Mesenteric fat pad (tissue), 1 donor: ENCODE measurements around the gene SERPINA9. TPM values are rescaled to one million over a fixed set of nuclear protein-coding genes. Genes with fewer than 3 reads are reported as not detected.

Experiments
- DNase-seq: peaks from one replicate; pipeline ENCODE4 v3.0.0-alpha.2; 2020; ENCODE audit warnings: low spot score
- total RNA-seq: library from RNA; stranded (reverse); fragmentation: NEBNext Ultra II Directional; extraction: Animal tissue kit (Norgen Biotek cat#: 25700); gene quantifications from one replicate; pipeline ENCODE4 v1.2.1, GENCODE V29; 2021
- donor health status: DM: yes; HTN: yes; CAD: no.

SERPINA9 gene
- total RNA-seq, 1 donor from 2014 or later, result not detected

DNA sequence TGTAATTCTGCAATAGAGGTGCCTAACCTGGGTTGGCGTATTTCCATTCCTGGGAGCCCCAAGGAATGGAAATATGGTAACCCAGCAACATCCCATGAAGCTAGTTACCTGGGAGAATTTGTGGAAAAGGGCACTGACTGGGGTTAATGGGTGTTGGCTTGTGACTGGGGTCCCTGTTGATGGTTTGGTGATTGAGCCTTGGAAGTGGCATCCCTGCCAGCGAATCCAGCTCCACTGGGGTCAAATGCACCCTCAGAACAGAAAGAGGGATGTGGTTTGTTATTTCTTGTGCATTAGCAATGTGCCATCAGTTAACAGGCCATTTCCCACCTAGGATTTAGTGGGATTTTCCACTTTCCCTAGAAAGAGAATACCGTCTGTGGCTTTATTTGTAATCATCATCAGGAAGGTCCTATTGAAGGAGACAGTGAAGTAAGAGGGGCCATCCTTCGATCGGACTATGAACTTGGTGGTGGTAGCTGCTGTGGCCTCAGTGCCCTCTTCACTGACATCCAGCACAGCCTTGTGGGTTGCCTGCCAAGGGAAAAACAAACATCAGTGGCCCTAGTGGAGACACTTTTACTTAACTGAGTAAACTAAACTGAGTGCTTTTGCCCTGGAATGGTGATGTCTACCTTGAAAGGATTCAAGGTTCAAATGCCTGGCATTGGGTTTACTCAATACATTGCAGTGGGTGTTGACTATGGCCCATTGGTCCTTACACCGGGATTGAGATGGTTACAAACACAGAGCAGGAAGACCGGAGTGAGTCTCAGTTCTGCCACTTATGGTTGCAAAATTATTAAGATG is 13.0 kb downstream of the SERPINA9 start:
- DNase-seq, result no peak

DNA sequence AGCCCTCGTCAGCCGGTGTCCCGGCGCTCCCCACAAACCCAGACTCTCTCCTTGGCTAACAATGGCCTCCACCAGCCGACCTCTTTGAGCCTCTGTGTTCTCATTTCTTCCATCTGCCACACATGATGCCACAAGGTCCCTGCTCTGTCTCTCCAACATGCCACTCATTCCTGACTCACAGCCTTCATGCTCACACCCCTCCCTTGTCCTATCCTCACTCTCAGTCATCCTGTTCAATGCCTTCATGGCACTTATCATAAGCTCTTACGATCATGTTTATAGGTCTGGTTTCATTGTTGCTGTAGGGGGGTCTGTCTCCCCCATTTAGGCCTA is 13.8 kb downstream of the SERPINA9 start:
- DNase-seq, result no peak

DNA sequence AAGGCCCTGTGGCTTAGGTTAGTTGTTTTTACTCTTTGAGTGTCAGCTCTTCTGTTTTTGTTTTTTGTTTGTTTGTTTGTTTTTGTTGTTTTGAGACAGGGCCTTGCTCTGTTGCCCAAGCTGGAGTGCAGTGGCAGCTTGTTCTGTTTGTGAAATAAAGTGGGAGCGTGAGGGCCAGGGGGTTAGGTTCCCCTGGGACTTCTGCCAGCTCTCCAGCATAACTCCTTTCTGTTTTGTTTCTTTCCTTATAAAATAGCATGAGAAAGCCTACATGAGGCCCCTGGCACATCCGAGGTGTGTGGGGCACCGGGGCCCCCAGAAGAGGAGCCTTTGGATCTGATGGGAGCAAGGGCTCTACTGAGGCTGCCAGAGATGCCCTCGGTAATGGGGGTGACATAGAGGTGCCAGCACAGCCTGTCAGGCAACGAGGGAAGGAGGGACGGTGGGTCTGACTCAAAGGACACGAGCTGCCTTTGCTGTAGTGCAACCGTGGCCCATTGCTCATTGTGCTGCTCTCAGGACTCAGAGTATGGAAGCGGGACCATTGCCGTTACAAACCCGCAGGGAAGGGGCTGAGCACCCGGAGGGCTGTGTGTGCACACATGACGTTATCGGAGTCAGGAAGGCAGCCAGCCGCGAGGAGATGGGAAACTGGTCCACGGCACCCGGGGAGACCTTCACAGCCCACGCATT is 14.3 kb downstream of the SERPINA9 start:
- no peak for DNase-seq

DNA sequence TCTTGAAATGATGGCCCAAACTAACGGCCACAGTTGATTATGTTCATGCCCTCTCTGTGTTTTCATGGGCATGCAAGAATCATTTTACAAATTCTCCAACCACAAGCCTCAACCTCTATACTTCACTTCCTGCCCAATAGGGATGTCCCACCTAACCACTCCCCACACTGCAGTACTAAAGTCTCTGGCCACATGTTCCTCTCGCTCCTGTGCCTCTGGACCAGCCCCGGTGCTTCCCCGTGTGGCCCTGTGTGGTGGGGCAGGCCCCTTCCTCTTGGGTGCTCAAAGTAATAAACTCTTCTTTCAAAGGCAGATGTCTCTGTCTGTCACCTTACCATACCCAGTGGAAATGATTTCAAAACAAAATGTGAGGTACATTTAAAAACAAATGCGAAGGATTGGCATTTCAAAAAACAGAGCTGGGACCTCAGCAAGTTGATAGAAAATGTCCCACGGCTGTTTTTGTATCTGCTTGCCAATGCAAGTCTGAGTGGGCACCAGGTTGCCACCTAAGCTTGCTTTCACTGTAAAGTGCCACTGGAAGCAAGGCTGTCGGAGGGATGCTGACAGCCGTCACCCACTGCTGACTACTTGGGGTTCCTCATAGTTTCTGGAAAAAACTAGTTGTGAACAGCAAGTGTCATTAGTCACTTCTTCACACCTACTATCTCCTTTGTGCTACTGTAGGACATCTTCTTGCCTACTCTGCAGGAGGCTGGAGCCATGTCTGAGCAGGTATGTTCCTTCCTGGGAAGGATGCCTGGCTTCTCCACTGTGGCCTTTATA is 15.2 kb downstream of the SERPINA9 start:
- no peak for DNase-seq

DNA sequence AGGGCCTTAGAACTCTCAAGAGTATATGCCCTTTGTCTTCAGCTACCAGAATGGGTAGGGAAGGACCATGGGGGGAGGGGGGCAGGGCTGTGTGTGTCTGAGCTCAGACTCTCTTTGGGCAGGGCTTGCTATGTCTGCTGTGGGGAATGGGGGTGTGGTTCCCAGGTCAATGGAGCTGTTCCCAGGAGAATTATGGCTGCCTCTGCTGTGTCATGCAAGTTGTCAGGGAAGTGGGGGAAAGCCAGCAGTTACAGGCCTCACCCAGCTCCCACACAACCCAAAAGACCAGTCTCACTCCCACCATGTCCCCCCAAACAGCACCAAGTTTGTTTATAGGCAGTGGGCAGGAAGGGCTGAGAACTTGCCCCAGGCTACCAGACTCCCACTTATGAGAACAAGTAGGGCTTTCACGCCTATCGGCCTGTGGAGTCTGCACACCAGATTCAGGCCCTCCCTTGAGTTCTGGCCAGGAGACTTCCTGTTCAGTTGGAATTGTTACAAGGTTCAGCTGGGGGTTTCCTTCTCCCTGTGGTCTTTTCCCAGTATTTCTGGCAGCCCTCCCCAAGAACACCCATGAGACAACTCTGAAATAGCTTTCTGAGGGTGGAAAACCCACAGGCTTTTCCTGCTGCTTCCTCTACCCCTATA is 17.3 kb downstream of the SERPINA9 start:
- DNase-seq, result no peak

DNA sequence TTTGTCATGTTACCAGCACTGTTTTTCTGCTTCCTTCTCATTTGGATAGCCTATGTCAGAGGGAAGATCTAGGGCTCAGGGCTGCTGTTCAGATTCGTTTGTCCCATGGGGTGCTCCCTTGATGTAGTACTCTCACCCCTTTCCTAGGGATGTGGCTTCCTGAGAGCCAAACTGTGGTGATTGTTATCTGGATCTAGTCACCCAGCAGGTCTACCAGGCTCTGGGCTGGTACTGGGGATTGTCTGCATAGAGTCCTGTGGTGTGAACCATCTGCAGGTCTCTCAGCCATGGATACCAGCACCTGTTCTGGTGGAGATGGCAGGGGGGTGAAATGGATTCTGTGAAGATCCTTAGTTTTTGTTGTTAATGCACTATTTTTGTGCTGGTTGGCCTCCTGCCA is 17.9 kb downstream of the SERPINA9 start:
- no peak for DNase-seq

DNA sequence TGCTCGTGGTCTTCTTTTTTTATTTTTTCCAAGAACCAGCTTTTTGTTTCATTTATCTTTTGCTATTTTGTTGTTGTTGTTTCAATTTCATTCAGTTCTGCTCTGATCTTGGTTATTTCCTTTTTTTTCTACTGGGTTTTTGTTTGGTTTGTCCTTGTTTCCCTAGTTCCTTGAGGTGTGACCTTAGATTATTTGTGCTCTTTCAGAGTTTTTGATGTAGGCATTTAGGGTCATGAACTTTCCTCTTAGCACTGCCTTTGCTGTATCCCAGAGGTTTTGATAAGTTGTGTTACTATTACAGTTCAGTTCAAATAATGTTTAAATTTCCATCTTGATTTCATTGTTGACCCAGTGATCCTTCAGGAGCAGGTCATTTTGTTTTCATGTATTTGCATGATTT is 20.1 kb downstream of the SERPINA9 start:
- DNase-seq, result no peak

DNA sequence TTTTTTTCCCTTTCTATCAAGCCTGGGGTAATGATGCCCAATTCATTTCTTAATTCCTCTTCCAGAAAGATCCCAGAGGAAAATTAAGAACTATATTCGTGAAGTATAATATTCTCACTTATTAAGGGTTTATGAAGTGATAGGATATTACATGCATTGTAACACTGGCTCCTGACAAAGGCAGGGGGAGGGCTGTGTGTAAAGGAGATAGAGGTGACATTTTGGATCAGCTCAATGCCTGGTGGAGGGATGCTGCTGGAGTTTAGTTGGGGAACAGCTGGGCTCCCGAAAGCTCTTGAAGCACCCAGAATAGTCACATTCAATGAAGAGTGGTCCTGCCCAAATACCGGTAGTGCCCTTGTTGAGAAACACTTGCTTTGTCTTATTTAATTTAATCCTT is 24.2 kb downstream of the SERPINA9 start:
- no peak for DNase-seq

DNA sequence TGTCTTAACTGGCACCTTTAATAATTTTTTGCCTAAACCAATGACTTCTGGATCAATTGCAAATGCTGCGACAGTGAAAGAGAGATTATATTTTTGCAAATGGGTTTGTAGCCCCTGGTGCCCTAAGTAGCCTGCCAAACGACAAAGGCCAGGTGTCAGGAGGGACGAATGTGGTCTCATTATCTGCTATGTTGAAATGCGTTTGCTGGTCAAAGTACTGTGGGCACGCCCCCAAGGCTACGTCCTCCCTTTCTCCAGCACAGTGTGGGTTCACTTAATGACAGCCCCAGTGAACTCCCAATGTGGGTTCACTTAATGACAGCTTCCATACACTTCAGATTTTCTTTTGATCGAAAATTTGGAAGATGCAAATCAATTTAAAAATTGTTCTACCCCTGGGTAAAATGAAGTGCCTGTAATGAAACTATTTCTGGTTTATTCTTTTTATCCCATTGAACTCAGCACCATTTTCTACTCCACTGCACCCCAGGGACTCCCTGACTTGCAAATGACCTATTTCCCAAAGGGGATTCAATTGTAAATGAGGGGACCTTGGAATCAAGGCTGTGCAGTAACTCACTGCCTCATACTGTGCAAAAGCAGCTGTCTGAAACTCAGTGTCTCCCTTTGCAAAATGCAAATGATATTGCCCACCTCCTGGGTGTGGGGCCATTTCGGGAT is 24.8 kb downstream of the SERPINA9 start:
- no peak for DNase-seq

DNA sequence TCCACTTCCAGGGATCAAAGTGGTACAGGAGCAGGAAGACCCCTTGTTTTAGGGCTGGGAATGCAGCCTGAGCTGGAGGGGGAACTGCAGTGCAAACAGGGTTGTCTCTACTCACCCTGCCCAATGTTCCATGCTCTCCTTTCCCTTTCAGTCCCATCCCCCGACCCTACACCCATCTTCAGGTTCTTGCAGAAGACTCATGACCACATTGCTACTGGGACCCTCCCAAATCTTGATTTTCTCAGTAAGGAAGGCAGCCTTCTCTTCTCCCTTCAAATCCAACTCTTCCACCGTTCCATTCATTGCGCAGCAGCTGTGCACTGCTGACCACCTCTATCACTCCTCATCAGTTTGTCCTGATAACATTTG is 25.3 kb downstream of the SERPINA9 start:
- DNase-seq, result no peak

DNA sequence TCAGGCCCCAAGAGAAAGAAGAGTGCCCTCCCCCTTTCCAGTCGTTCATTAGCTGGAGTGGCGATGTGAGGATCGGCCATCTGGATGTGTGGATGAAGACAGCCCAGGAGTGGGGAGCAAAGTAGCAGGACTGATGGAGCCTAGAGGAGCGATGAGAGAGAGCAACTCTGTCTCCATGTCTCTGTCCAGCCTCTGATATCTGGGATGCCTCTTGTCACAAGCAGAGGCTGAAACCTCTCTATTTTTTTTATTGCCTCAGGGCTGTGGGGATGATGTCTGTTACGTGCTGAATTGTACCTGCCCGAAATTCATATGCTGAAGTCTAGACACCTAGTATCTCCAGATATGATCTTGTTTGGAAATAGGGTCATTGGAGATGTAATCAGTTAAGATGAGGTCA is 26.1 kb downstream of the SERPINA9 start:
- DNase-seq, result no peak

DNA sequence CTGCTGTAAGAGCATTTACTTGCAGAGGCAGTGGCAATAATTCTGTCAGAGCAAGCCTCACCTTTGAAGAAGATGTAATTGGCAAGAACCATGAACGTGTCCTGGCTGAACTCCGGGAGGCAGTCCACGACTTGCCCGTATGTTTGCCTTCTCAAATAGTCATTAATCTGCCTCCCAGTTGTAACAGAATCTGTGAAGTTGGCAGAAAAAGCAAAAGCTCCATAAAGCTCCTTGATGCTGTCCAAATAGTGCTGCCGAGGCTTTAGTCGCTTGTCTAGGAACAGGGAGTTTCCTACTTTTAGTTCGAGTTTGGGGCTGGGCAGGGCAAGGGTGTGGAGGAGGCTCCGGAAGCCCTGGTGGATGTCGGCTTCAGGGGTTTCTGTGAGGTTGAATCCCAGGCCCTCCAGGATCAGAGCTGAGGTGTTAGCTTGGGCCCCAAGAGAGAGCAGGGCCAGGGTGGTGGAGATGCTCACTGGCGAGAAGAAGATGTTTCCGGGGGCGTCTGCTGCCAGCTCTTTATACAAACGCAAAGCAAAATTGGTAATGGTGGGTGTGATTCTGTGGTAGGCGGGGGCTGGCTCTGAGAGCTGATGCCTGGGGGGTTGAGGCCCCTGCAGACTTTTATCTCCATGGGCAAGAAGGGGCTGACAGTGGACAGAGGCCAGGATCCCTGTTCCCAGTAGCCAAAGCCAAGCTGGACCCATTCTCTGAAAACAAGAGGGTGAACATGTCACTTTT is 27.8 kb downstream of the SERPINA9 start:
- no peak for DNase-seq

DNA sequence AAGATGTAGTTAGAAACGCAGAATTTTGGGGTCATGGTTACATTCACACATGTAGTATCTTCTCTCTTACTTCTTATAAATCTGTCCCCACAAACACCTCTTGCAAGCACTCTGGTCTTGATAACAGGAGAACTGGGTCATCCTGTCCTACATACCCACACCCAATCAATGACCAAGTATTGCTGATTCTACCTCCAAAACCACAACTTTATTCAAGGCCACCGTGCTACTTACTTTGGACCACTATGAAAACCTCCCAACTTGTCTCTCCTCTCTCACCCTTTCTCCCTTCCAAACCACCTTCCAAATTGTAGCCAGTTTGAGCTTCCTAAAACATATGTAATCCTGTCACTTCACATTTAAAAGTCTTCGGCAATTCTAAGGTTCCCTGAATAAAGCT is 28.8 kb downstream of the SERPINA9 start:
- no peak for DNase-seq

DNA sequence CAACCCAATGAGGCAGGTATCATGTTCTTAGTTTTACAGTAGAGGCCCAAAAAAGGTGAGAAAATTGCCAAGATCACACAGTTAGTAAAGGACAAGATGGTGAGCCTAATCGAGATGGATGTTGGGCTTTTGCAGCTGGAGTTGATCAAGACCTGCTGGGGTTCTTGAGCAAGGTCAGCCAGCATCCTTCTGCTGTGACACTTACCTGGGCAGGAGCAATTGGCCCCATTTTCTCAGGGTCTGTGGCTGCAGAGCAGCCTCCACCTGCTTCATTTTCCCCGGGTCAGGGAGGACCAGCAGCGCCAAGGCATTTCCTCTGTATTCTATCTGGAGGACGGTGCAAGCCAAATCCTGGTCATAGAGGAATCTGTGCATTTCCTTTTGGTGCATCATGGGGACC is 29.9 kb downstream of the SERPINA9 start:
- no peak for DNase-seq

DNA sequence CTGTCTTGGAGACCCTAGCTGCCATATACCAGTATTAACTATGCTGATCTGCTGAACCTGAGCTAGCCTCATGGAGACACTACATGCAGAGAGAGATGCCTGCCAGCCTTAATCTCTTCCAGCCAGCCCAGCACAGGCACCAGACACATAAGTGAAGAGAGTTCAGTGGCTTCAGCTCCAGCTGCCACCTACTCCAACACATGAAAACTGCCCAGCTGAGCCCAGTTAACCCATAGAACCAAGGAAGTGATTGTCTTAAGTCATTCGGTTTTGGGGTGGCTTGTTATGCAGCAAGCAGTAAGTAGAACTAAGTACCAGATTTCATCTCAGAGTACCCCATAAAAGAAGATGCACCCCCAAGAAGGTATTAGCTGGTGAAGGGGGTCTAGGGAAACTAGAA is 31.0 kb downstream of the SERPINA9 start:
- DNase-seq, result no peak

DNA sequence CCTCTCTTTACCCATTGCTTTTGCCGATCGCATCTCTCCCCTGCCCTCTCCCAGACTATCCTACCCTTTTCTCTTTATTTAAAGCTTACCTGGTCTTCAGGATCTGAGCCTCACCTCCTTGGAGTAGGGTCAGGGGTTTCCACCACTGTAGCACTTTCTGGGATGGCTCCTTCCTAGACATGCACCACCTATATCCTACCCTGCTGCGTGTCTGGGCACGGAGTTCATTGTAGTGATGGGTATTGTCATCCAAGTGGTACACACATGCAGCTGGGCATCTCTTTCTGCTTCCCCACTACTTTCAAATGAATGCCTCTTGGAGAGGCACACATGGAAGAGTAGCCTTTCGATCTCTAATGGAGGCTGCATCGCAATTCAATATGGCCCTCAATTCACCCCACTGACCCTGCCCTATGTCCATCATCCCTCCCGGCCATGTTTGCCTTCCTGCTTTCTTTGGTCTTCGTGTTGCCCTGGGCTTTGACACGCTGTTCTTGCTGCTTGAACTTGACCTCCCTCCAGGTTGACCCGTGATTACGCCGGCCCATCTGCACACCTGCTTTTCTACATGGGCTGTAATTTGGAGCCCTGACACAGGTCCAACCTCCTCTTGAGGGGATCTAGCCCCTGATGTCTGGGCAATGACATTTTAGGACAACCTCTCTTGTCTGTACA is 34.3 kb downstream of the SERPINA9 start:
- DNase-seq, result no peak

DNA sequence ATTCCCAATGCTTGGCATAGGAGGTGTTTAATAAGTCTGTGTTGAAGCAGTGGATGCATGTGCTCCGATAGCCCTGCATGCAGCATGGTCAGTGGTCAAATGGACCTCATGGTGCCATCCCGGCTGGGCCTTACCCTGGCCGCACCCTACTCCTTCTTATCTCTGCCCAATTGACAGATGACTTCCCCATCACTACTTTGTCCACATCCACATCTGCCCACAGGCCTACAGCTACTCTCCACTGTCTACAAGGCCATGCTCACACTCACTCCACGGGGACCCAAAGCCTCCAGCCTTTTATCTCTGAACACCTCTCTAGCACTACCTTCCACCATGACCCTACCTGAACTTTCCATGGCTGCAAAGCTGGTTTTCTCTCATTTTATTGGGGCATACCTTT is 34.9 kb downstream of the SERPINA9 start:
- DNase-seq, result no peak

DNA sequence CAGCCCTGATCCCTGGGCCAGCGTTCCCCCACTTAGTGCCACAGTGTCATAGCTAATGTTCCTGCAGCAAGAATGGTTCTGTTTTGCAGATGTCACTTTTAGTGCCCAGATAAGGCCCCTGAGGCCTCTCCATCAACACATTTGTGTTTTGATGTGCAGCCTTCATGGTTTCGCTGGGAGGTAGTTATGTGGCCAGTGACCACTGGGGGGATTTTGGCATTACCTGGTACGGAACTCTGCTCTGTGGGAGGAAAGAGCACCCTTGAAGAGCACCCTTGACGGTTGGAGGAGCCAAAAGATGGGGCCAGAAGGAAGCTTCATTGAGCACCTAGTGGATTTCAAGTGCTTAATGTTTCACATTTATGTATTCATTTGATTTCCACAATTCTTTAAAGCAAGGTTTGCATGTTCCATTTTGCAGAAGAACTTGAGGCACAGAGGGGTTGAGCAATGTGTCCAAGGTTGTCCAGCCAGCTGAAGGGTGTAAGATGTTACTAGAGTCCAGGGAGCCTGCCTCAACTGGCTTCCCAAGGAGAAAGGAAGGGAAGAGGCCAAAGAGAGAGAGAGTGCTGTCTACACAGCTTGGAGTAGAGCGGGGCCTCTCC is 36.4 kb downstream of the SERPINA9 start:
- no peak for DNase-seq

DNA sequence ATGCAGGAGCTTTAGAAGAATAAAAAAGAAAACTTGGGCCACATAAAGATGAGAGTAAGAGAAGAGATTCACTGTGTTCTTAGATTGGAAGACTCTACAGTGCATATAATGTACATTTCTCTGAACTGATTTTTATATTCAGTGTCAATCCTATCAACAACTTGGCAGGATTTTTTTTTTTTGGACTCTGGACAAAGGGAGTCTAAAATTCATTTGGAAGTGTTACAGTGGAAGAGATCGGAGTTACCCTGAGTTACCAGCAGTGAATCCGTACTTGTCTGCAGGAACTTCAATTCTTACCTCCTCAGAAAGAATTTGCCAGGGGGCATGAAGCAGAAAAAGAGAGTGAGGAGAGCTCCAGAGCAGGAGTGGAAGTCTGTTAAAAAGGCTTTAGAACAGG is 47.4 kb downstream of the SERPINA9 start:
- DNase-seq, result no peak
